Endodermal cell (in vitro differentiated cells): ENCODE results near the gene UGT2B10. TPM values are rescaled to one million over a fixed set of nuclear protein-coding genes. Genes with fewer than 3 reads are reported as not detected.
A peak's percentile ranks its signal among the peaks of the same experiment; 100 is the strongest.
"Not testable (repeated sequence)": the region's sequence is repeated elsewhere in the genome, so short reads cannot be mapped to it uniquely, and the experiment has no call there.

Source experiments
- DNase-seq: peaks from one replicate; pipeline ENCODE4 v3.0.0-alpha.2; 2017
- H3K27ac ChIP-seq: 2 replicates; pipeline ENCODE4 v1.5.1; 2013; ENCODE audit warnings: mild to moderate bottlenecking, low read depth, low read length, moderate library complexity
- H3K27me3 ChIP-seq: 2 replicates; pipeline ENCODE4 v1.6.1; 2013; ENCODE audit warnings: mild to moderate bottlenecking, low read length, moderate library complexity; ENCODE audit not compliant: insufficient read depth, control insufficient read depth, poor library complexity, severe bottlenecking
- H3K36me3 ChIP-seq: 2 replicates; pipeline ENCODE4 v1.7.0; 2013; ENCODE audit warnings: mild to moderate bottlenecking, low read length, moderate library complexity; ENCODE audit not compliant: control insufficient read depth, insufficient read depth
- H3K4me1 ChIP-seq: one replicate; pipeline ENCODE4 v1.7.0; 2013; ENCODE audit warnings: low read length; ENCODE audit not compliant: control insufficient read depth, insufficient read depth
- H3K4me3 ChIP-seq: 2 replicates; pipeline ENCODE4 v1.5.1; 2013; ENCODE audit warnings: mild to moderate bottlenecking, low read length, moderate library complexity
- H3K9ac ChIP-seq: 2 replicates; pipeline ENCODE4 v1.6.1; 2013; ENCODE audit warnings: mild to moderate bottlenecking, low read length, moderate library complexity; ENCODE audit not compliant: poor library complexity, severe bottlenecking; ENCODE audit errors: extremely low read depth
- H3K9me3 ChIP-seq: 2 replicates; pipeline ENCODE4 v1.6.1; 2013; ENCODE audit warnings: mild to moderate bottlenecking, low read length, moderate library complexity; ENCODE audit not compliant: control insufficient read depth
- H3K27ac Mint-ChIP-seq: 2 replicates; pipeline ENCODE4 v1.8.0; 2020; ENCODE audit warnings: mixed read lengths
- H3K27me3 Mint-ChIP-seq: 2 replicates; pipeline ENCODE4 v1.8.0; 2021; ENCODE audit warnings: mild to moderate bottlenecking, mixed read lengths; ENCODE audit not compliant: insufficient read depth
- H3K36me3 Mint-ChIP-seq: 2 replicates; pipeline ENCODE4 v1.8.0; 2020; ENCODE audit warnings: low read depth, mixed read lengths
- H3K4me1 Mint-ChIP-seq: 2 replicates; pipeline ENCODE4 v1.8.0; 2020; ENCODE audit warnings: mixed read lengths
- H3K4me3 Mint-ChIP-seq: 2 replicates; pipeline ENCODE4 v1.8.0; 2020; ENCODE audit warnings: mild to moderate bottlenecking, moderate library complexity, mixed read lengths
- H3K9me3 Mint-ChIP-seq: 2 replicates; pipeline ENCODE4 v1.8.0; 2020; ENCODE audit warnings: mild to moderate bottlenecking, mixed read lengths
- WGBS, 2 experiments: methylation state at CpG; one replicate each; pipeline versions ENCODE4 v1.1.5 to v1.1.7; 2013; ENCODE audit warnings: missing lambda C conversion rate in 2 of 2, mixed read lengths in 1 of 2; ENCODE audit not compliant: insufficient coverage in 1 of 2, insufficient read length in 1 of 2; 5-methylcytosine and 5-hydroxymethylcytosine counted together
- long read RNA-seq, 4 experiments: library from polyadenylated mRNA in 2 of 4; library from RNA in 1 of 4; library from capped mRNA in 1 of 4; stranded (forward) in 3 of 4; unstranded in 1 of 4; transcript quantifications; one replicate each; pipeline ENCODE4 v2.0.0, GENCODE V29; 2020 to 2021; ENCODE audit warnings: inconsistent platforms in 1 of 4
- polyA plus RNA-seq, 2 experiments: library from polyadenylated mRNA; stranded (reverse); fragments of 50-300 nt; gene quantifications; one replicate each; pipeline ENCODE4 v1.2.3, GENCODE V29; 2013
- total RNA-seq, 2 donors: library from RNA; stranded (reverse); fragmentation: NEBNext Ultra II Directional in 1 of 2; extraction: Animal tissue kit (Norgen Biotek cat#: 25700) in 1 of 2; gene quantifications; 2 replicates in 1 of 2; 3 replicates in 1 of 2; pipeline ENCODE4 v1.2.1, GENCODE V29; 2021
- TF ChIP-seq, protein P1 (sequence below): fragments of 200-600 bp; sonication (generic); conservative IDR thresholded peaks from 2 replicates; pipeline ENCODE4 v1.5.0; 2021; ENCODE audit warnings: antibody characterized with exemption, mild to moderate bottlenecking

UGT2B10 gene
- total RNA-seq: not detected
- not detected for polyA plus RNA-seq (2013, experiment 1 of 2)
- polyA plus RNA-seq (2013, experiment 2 of 2): not detected
- long read RNA-seq, experiment 1: 0 reads
- long read RNA-seq, experiment 2: 0 reads
- long read RNA-seq, experiment 3: 0 reads
- long read RNA-seq, experiment 4: 0 reads

DNA sequence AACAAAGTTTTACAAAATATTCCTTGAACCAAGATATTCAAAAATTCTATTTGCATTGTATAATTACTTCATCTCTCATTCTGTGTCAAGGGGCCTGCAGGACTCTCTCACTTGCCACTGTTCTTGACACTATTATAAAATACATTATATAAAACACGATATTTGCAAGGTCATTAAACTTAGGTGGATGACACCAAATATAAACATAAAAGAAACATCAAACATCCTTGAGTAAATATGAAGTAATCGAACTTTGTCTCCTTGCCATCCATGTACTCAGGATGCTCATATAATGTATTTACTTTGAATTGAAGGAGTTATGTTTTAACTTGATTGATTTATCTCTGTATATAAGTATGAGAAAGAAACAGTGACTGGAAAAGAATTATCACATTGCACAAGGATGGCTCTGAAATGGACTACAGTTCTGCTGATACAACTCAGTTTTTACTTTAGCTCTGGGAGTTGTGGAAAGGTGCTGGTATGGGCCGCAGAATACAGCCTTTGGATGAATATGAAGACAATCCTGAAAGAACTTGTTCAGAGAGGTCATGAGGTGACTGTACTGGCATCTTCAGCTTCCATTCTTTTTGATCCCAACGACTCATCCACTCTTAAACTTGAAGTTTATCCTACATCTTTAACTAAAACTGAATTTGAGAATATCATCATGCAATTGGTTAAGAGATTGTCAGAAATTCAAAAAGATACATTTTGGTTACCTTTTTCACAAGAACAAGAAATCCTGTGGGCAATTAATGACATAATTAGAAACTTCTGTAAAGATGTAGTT lies at the start of gene UGT2B10:
Gene UGT2B10 (plus strand): TSS at position 378 of the 793 bp plus-strand sequence. CDS start 26 bp downstream, at position 404.
- not testable (repeated sequence) for DNase-seq, H3K9me3 ChIP-seq, H3K36me3 Mint-ChIP-seq, H3K9ac ChIP-seq, H3K4me1 ChIP-seq, H3K27me3 ChIP-seq, H3K9me3 Mint-ChIP-seq, H3K27ac ChIP-seq, H3K4me3 Mint-ChIP-seq, H3K27me3 Mint-ChIP-seq, H3K36me3 ChIP-seq, H3K4me3 ChIP-seq
- Mint-ChIP-seq H3K27ac (peak within 1 kb of the TSS; percentile 85), H3K4me1 (peaks cover 23% of the 10 kb centered on the region)
- WGBS, 2 experiments: 0 to 78% methylated on average over 1 to 3 of the region's 4 CpGs

DNA sequence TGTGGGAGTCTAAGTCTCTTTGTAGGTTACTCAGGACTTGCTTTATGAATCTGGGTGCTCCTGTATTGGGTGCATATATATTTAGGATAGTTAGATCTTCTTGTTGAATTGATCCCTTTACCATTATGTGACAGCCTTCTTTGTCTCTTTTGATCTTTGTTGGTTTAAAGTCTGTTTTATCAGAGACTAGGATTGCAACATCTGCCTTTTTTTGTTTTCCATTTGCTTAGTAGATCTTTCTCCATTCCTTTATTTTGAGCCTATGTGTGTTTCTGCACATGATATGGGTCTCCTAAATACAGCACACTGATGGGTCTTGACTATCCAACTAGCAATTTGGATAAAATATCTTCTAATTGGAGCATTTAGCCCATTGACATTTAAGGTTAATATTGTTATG lies 44.0 kb upstream of the UGT2B10 start:
- not testable (repeated sequence) for H3K4me1 ChIP-seq, H3K36me3 ChIP-seq, H3K27me3 ChIP-seq, H3K9me3 ChIP-seq, DNase-seq, H3K4me3 Mint-ChIP-seq, H3K27me3 Mint-ChIP-seq, H3K27ac Mint-ChIP-seq, H3K4me1 Mint-ChIP-seq, H3K9ac ChIP-seq, H3K36me3 Mint-ChIP-seq, H3K27ac ChIP-seq, H3K4me3 ChIP-seq
- H3K9me3 Mint-ChIP-seq: peaks cover 25% of the 10 kb centered on the region

DNA sequence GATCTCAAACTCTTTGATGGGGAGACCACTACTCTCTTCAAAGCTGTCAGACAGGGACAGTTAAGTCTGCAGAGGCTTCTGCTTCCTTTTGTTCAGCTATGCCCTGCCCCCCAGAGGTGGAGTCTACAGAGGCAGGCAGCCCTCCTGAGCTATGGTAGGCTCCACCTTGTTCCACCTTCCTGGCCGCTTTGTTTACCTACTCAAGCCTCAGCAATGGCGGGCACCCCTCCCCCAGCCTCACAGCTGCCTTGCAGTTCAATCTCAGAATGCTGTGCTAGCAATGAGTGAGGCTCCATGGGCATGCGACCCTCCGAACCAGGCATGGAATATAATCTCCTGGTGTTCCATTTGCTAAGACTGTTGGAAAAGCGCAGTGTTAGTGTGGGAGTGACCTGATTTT lies 42.1 kb upstream of the UGT2B10 start:
- Histone ChIP-seq H3K36me3 (no peaks in the 10 kb centered on the region), H3K27me3 (no peaks in the 10 kb centered on the region), H3K4me1 (no peaks in the 10 kb centered on the region), H3K27ac (no peak overlapping the region), H3K9me3 (peaks cover 9% of the 10 kb centered on the region), H3K9ac (no peak overlapping the region), H3K4me3 (no peak overlapping the region)
- TF ChIP-seq, protein P1, sequence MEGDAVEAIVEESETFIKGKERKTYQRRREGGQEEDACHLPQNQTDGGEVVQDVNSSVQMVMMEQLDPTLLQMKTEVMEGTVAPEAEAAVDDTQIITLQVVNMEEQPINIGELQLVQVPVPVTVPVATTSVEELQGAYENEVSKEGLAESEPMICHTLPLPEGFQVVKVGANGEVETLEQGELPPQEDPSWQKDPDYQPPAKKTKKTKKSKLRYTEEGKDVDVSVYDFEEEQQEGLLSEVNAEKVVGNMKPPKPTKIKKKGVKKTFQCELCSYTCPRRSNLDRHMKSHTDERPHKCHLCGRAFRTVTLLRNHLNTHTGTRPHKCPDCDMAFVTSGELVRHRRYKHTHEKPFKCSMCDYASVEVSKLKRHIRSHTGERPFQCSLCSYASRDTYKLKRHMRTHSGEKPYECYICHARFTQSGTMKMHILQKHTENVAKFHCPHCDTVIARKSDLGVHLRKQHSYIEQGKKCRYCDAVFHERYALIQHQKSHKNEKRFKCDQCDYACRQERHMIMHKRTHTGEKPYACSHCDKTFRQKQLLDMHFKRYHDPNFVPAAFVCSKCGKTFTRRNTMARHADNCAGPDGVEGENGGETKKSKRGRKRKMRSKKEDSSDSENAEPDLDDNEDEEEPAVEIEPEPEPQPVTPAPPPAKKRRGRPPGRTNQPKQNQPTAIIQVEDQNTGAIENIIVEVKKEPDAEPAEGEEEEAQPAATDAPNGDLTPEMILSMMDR: no peak
- Mint-ChIP-seq H3K27me3 (no peaks in the 10 kb centered on the region), H3K27ac (no peak overlapping the region), H3K9me3 (peaks cover 25% of the 10 kb centered on the region), H3K4me3 (no peak overlapping the region), H3K4me1 (peaks cover 8% of the 10 kb centered on the region), H3K36me3 (no peaks in the 10 kb centered on the region)
- DNase-seq: no peak
- 92 to 100% methylated on average over 3 to 5 of the region's 5 CpGs for whole genome bisulfite sequencing, 2 experiments

DNA sequence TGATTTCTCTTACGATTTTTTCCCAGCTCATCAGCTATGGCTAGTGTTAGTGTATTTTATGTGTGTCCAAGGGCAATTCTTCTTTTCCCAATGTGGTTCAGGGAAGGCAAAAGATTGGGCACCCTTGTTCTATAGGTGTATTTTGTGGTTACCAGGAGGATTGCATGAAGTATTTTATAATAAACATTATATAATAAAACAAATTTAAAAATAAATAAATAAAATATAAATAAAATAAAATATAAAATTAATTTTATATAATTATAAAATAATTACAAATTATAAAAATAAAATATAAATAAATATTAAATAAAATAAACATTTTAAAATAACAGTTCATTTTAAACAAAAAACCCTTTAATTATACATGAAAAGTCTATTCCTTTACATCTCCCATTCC lies 35.6 kb upstream of the UGT2B10 start:
- 100% methylated on average over 1 of the region's 1 CpG; no CpG with 5 or more reads in 1 of the 2 experiments for WGBS, 2 experiments
- H3K9me3 Mint-ChIP-seq: peaks cover 7% of the 10 kb centered on the region

More for the DNA sequence above, 35.6 kb upstream of the UGT2B10 start:
- Histone ChIP-seq H3K4me1 (no peaks in the 10 kb centered on the region), H3K4me3 (no peak overlapping the region), H3K27ac (no peak overlapping the region), H3K27me3 (no peaks in the 10 kb centered on the region), H3K9me3 (peaks cover 19% of the 10 kb centered on the region), H3K9ac (no peak overlapping the region), H3K36me3 (no peaks in the 10 kb centered on the region)
- TF ChIP-seq, protein P1: no peak
- H3K27me3 Mint-ChIP-seq: no peaks in the 10 kb centered on the region
- no peak overlapping the region for H3K27ac Mint-ChIP-seq
- peaks cover 16% of the 10 kb centered on the region for H3K4me1 Mint-ChIP-seq
- no peak for DNase-seq
- no peaks in the 10 kb centered on the region for H3K36me3 Mint-ChIP-seq
- H3K4me3 Mint-ChIP-seq: no peak overlapping the region
